Mesenchymal stem cell (in vitro differentiated cells and primary cell): Measurements from ENCODE around the gene FAM219A.

Experiments
- DNase-seq: peaks from one replicate; pipeline ENCODE4 v3.0.0-alpha.2; 2013
- H2AFZ ChIP-seq: one replicate; pipeline ENCODE4 v1.6.1; 2013; ENCODE audit warnings: low read depth, mild to moderate bottlenecking, control low read depth, inconsistent platforms, low read length, moderate library complexity
- H2AK5ac ChIP-seq: 2 replicates; pipeline ENCODE4 v1.6.1; 2013; ENCODE audit warnings: low read length, moderate library complexity, mild to moderate bottlenecking, inconsistent platforms; ENCODE audit not compliant: severe bottlenecking
- H2BK120ac ChIP-seq: one replicate; pipeline ENCODE4 v1.6.1; 2013; ENCODE audit warnings: low read depth, mild to moderate bottlenecking, inconsistent platforms, low read length, moderate library complexity
- H2BK12ac ChIP-seq, 2 experiments: one replicate each; pipeline ENCODE4 v1.6.1; 2013; ENCODE audit warnings: inconsistent platforms in 2 of 2, low read length in 2 of 2, mild to moderate bottlenecking in 2 of 2, moderate library complexity in 2 of 2, control low read depth in 1 of 2
- H2BK15ac ChIP-seq: one replicate; pipeline ENCODE4 v1.6.1; 2013; ENCODE audit warnings: mild to moderate bottlenecking, low read depth, inconsistent platforms; ENCODE audit not compliant: poor library complexity, severe bottlenecking
- H2BK5ac ChIP-seq: 2 replicates; pipeline ENCODE4 v1.6.1; 2013; ENCODE audit warnings: low read depth, mild to moderate bottlenecking, low read length, control low read depth, inconsistent platforms; ENCODE audit not compliant: poor library complexity, severe bottlenecking
- H3K14ac ChIP-seq, 2 experiments: one replicate each; pipeline ENCODE4 v1.6.1; 2013; ENCODE audit warnings: inconsistent platforms in 2 of 2, low read length in 2 of 2, control low read depth in 1 of 2, mild to moderate bottlenecking in 1 of 2, moderate library complexity in 1 of 2
- H3K18ac ChIP-seq, 2 experiments: one replicate each; pipeline ENCODE4 v1.6.1; 2013; ENCODE audit warnings: inconsistent platforms in 2 of 2, low read length in 2 of 2, control low read depth in 1 of 2, low read depth in 1 of 2, mild to moderate bottlenecking in 1 of 2
- H3K23ac ChIP-seq, 2 experiments: one replicate each; pipeline ENCODE4 v1.6.1; 2013; ENCODE audit warnings: inconsistent platforms in 2 of 2, low read length in 2 of 2, mild to moderate bottlenecking in 2 of 2, moderate library complexity in 2 of 2, control low read depth in 1 of 2
- H3K27ac ChIP-seq: 2 replicates; pipeline ENCODE4 v1.5.1; 2013; ENCODE audit warnings: mild to moderate bottlenecking, moderate library complexity, low read length, control low read depth, inconsistent platforms; ENCODE audit not compliant: poor library complexity, severe bottlenecking
- H3K27me3 ChIP-seq, 2 experiments: 2 replicates each; pipeline versions ENCODE4 v1.6.1 to v1.7.0; 2013; ENCODE audit warnings: low read length in 2 of 2, mild to moderate bottlenecking in 2 of 2, moderate library complexity in 2 of 2, control low read depth in 1 of 2, inconsistent platforms in 1 of 2; ENCODE audit not compliant: control insufficient read depth in 1 of 2, insufficient read depth in 1 of 2
- H3K36me3 ChIP-seq, 2 experiments: 2 replicates each; pipeline versions ENCODE4 v1.6.1 to v1.7.0; 2013; ENCODE audit warnings: low read length in 2 of 2, control low read depth in 1 of 2, inconsistent platforms in 1 of 2, low read depth in 1 of 2, mild to moderate bottlenecking in 1 of 2; ENCODE audit not compliant: insufficient read depth in 2 of 2, control insufficient read depth in 1 of 2
- H3K4ac ChIP-seq, 2 experiments: one replicate each; pipeline ENCODE4 v1.6.1; 2013; ENCODE audit warnings: inconsistent platforms in 2 of 2, low read length in 2 of 2, mild to moderate bottlenecking in 2 of 2, moderate library complexity in 2 of 2, control low read depth in 1 of 2, low read depth in 1 of 2
- H3K4me1 ChIP-seq: 2 replicates; pipeline ENCODE4 v1.6.1; 2013; ENCODE audit warnings: low read depth, low read length, control low read depth; ENCODE audit not compliant: control insufficient read depth, insufficient read depth
- H3K4me2 ChIP-seq: 2 replicates; pipeline ENCODE4 v1.6.1; 2013; ENCODE audit warnings: low read length, mild to moderate bottlenecking, inconsistent platforms; ENCODE audit not compliant: poor library complexity, severe bottlenecking
- H3K4me3 ChIP-seq, 2 experiments: 2 replicates each; pipeline versions ENCODE4 v1.5.1 to v1.7.0; 2013; ENCODE audit warnings: low read length in 2 of 2, mild to moderate bottlenecking in 2 of 2, control low read depth in 1 of 2, low read depth in 1 of 2; ENCODE audit not compliant: insufficient read depth in 1 of 2
- H3K79me1 ChIP-seq: replicated peaks from 2 replicates; pipeline ENCODE4 v1.6.1; 2013; ENCODE audit warnings: mild to moderate bottlenecking, control low read depth, low read length, inconsistent platforms; ENCODE audit not compliant: poor library complexity, severe bottlenecking
- H3K9ac ChIP-seq: 2 replicates; pipeline ENCODE4 v1.7.0; 2013; ENCODE audit warnings: mild to moderate bottlenecking, low read length, moderate library complexity
- H3K9me3 ChIP-seq: 2 replicates; pipeline ENCODE4 v1.7.0; 2013; ENCODE audit warnings: mild to moderate bottlenecking, low read length; ENCODE audit not compliant: control insufficient read depth
- H4K8ac ChIP-seq: one replicate; pipeline ENCODE4 v1.6.1; 2013; ENCODE audit warnings: inconsistent platforms, mild to moderate bottlenecking, low read length, moderate library complexity
- H4K91ac ChIP-seq: one replicate; pipeline ENCODE4 v1.6.1; 2013; ENCODE audit warnings: mild to moderate bottlenecking, low read length, inconsistent platforms
- WGBS: methylation state at CpG from one replicate; pipeline ENCODE4 v1.1.7; 2013; ENCODE audit warnings: mixed read lengths; 5-methylcytosine and 5-hydroxymethylcytosine counted together

FAM219A gene

GRCh38 chr9:34430843-34431437 is 27.4 kb downstream of the FAM219A start:
- no peak overlapping the region for H3K9ac ChIP-seq
- H2BK120ac ChIP-seq = no peak overlapping the region
- peaks cover 40% of the 10 kb centered on the region for H3K79me1 ChIP-seq
- H3K4me1 ChIP-seq = peaks cover 3% of the 10 kb centered on the region
- no peak overlapping the region for H2BK12ac ChIP-seq
- no peaks in the 10 kb centered on the region for H3K9me3 ChIP-seq
- H3K4me2 ChIP-seq = no peak overlapping the region
- DNase-seq = peak; percentile 70
- H3K23ac ChIP-seq = no peak overlapping the region
- H3K4ac ChIP-seq = no peak overlapping the region
- H4K91ac ChIP-seq = no peak overlapping the region
- no peak overlapping the region for H3K27ac ChIP-seq
- H3K27me3 ChIP-seq = no peaks in the 10 kb centered on the region
- no peak overlapping the region for H3K14ac ChIP-seq
- no peak overlapping the region for H3K4me3 ChIP-seq
- no peak overlapping the region for H3K18ac ChIP-seq
- H3K36me3 ChIP-seq = peaks cover 0 to 9% of the 10 kb centered on the region in 2 experiments
- WGBS = 74% methylated on average over 4 of the region's 4 CpGs
- no peak overlapping the region for H2AFZ ChIP-seq
- H2AK5ac ChIP-seq = no peak overlapping the region
- no peak overlapping the region for H2BK15ac ChIP-seq
- no peak overlapping the region for H2BK5ac ChIP-seq
- no peak overlapping the region for H4K8ac ChIP-seq

- 68% methylated on average over 2 of the region's 2 CpGs for WGBS
- Histone ChIP-seq H2AFZ (no peak overlapping the region), H2BK5ac (no peak overlapping the region), H2BK15ac (no peak overlapping the region), H3K27ac (no peak overlapping the region), H3K4me2 (no peak overlapping the region), H3K27me3 (no peaks in the 10 kb centered on the region), H4K91ac (no peak overlapping the region), H4K8ac (no peak overlapping the region), H3K36me3 (peaks cover 6 to 14% of the 10 kb centered on the region in 2 experiments), H2BK12ac (no peak overlapping the region), H2AK5ac (no peak overlapping the region), H3K9ac (no peak overlapping the region), H3K18ac (no peak overlapping the region), H3K23ac (no peak overlapping the region), H3K4ac (no peak overlapping the region), H3K4me3 (no peak overlapping the region), H3K14ac (no peak overlapping the region), H3K79me1 (peaks cover 46% of the 10 kb centered on the region), H3K4me1 (peaks cover 3% of the 10 kb centered on the region), H2BK120ac (no peak overlapping the region), H3K9me3 (no peaks in the 10 kb centered on the region)
- DNase-seq = peak; percentile 7
These were observed 29.9 kb downstream of the FAM219A start for GRCh38 chr9:34428325-34428958.

DNA sequence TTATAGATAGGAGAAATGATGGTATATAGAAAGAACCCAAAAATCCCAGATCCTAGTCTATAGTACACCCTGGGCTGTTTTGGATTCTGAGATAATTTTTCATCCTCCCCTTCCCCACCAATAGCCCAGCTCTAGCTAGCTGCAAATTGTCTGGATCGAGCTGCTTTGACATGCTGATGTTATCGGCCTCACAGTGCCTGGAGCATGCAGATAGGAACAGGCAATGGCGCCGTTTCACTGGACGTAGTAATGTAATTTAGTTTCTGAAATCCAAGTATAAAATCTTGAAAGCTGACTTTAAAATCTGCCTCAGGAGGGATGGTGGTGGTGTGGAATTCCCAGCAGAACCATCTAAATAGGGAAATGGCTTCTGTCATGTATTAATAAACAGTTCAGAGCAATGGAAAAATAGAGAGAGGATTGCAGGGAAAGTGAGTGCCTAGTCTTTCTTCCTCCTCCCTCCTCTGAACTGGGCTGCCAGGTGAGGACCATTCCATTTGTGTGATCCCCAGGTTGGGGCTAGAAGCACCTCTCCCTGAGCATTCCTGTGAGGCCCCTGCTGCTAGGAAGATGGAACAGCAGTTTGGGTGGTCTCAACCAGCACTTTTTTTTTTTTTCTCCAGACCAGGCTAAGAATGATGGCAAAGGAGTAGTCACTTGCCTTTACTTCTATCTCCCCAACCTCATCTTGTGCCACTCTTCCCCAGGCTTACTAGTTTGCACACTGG is 31.9 kb downstream of the FAM219A start:
- Histone ChIP-seq H3K79me1 (peaks cover 48% of the 10 kb centered on the region), H4K8ac (no peak overlapping the region), H2BK15ac (no peak overlapping the region), H2AK5ac (no peak overlapping the region), H2BK120ac (no peak overlapping the region), H2BK5ac (no peak overlapping the region), H4K91ac (no peak overlapping the region), H2BK12ac (no peak overlapping the region), H3K36me3 (peaks cover 6 to 14% of the 10 kb centered on the region in 2 experiments), H2AFZ (no peak overlapping the region), H3K23ac (no peak overlapping the region), H3K18ac (no peak overlapping the region), H3K27me3 (no peaks in the 10 kb centered on the region), H3K4me2 (no peak overlapping the region), H3K14ac (no peak overlapping the region), H3K4me3 (no peak overlapping the region), H3K4me1 (peaks cover 3% of the 10 kb centered on the region), H3K9ac (no peak overlapping the region), H3K9me3 (no peaks in the 10 kb centered on the region), H3K27ac (no peak overlapping the region), H3K4ac (no peak overlapping the region)
- no peak for DNase-seq
- WGBS = 86% methylated on average over 5 of the region's 5 CpGs

GRCh38 chr9:34419716-34420504 is 38.5 kb downstream of the FAM219A start:
- peaks cover 30% of the 10 kb centered on the region for H3K79me1 ChIP-seq
- H3K36me3 ChIP-seq = peaks cover 5 to 16% of the 10 kb centered on the region in 2 experiments
- H3K23ac ChIP-seq = peak overlapping the region in 1 of 2 experiments; percentile 55
- H3K18ac ChIP-seq = no peak overlapping the region
- H3K27me3 ChIP-seq = no peaks in the 10 kb centered on the region
- no peak overlapping the region for H2AK5ac ChIP-seq
- no peak overlapping the region for H3K4me3 ChIP-seq
- H2BK5ac ChIP-seq = no peak overlapping the region
- 80% methylated on average over 4 of the region's 4 CpGs for WGBS
- H2BK15ac ChIP-seq = no peak overlapping the region
- no peak overlapping the region for H3K27ac ChIP-seq
- H2BK12ac ChIP-seq = no peak overlapping the region
- DNase-seq = no peak
- no peak overlapping the region for H3K14ac ChIP-seq
- H3K9ac ChIP-seq = no peak overlapping the region
- no peak overlapping the region for H3K4ac ChIP-seq
- H4K8ac ChIP-seq = no peak overlapping the region
- no peak overlapping the region for H4K91ac ChIP-seq
- no peaks in the 10 kb centered on the region for H3K9me3 ChIP-seq
- H3K4me1 ChIP-seq = no peaks in the 10 kb centered on the region
- H3K4me2 ChIP-seq = no peak overlapping the region
- no peak overlapping the region for H2AFZ ChIP-seq
- H2BK120ac ChIP-seq = no peak overlapping the region
